Fibroblast of lung (primary cell): ENCODE measurements around the gene MACROD2. TPM values are rescaled to one million over a fixed set of nuclear protein-coding genes. Genes with fewer than 3 reads are reported as not detected.

Experiments
- DNase-seq, 2 donors: peaks; one replicate each; pipeline versions ENCODE4 v3.0.0 to v3.0.0-alpha.2; 2010; ENCODE audit warnings: low read depth in 2 of 2
- H2AFZ ChIP-seq: 2 replicates; pipeline ENCODE4 v1.5.1; 2012; ENCODE audit warnings: low read length, control low read depth, inconsistent platforms
- H3K27ac ChIP-seq: 2 replicates; pipeline ENCODE4 v1.5.1; 2011; ENCODE audit warnings: low read length, control low read depth; ENCODE audit not compliant: insufficient read depth
- H3K27me3 ChIP-seq: 2 replicates; pipeline ENCODE4 v1.5.1; 2011; ENCODE audit warnings: mild to moderate bottlenecking, low read length; ENCODE audit not compliant: control insufficient read depth, insufficient read depth
- H3K36me3 ChIP-seq: 2 replicates; pipeline ENCODE4 v1.5.1; 2011; ENCODE audit warnings: low read length; ENCODE audit not compliant: control insufficient read depth, insufficient read depth
- H3K4me1 ChIP-seq: 2 replicates; pipeline ENCODE4 v1.5.1; 2011; ENCODE audit warnings: low read length; ENCODE audit not compliant: control insufficient read depth, insufficient read depth; ENCODE audit errors: extremely low read depth
- H3K4me2 ChIP-seq: 2 replicates; pipeline ENCODE4 v1.5.1; 2011; ENCODE audit warnings: low read length, control low read depth; ENCODE audit not compliant: insufficient read depth; ENCODE audit errors: extremely low read depth
- H3K4me3 ChIP-seq, 4 experiments: fragments of 200-600 bp in 1 of 4; sonication (generic) in 1 of 4; replicated peaks in 1 of 4; 2 replicates each; pipeline ENCODE4 v1.5.1; 2011 to 2016; ENCODE audit warnings: low read length in 4 of 4, low read depth in 3 of 4, mild to moderate bottlenecking in 3 of 4, control low read depth in 2 of 4, inconsistent platforms in 1 of 4, mixed read lengths in 1 of 4; ENCODE audit not compliant: insufficient read depth in 1 of 4; ENCODE audit errors: control extremely low read depth in 1 of 4
- H3K79me2 ChIP-seq: 2 replicates; pipeline ENCODE4 v1.5.1; 2012; ENCODE audit warnings: mild to moderate bottlenecking, low read length, inconsistent platforms; ENCODE audit not compliant: control insufficient read depth, insufficient read depth
- H3K9ac ChIP-seq: 2 replicates; pipeline ENCODE4 v1.5.1; 2011; ENCODE audit warnings: mild to moderate bottlenecking, low read length, control low read depth; ENCODE audit not compliant: insufficient read depth
- H3K9me3 ChIP-seq: 2 replicates; pipeline ENCODE4 v1.5.1; 2012; ENCODE audit warnings: low read depth, low read length; ENCODE audit not compliant: control insufficient read depth, insufficient read depth
- H4K20me1 ChIP-seq: 2 replicates; pipeline ENCODE4 v1.5.1; 2011; ENCODE audit warnings: low read length; ENCODE audit not compliant: control insufficient read depth, insufficient read depth; ENCODE audit errors: extremely low read depth
- EZH2 ChIP-seq: IDR thresholded peaks from 2 replicates; pipeline ENCODE4 v1.5.1; 2012; ENCODE audit warnings: low read length, control low read depth, mild to moderate bottlenecking; ENCODE audit errors: missing control alignments
- polyA plus RNA-seq, 2 donors: library from polyadenylated mRNA; depleted of rRNA in 1 of 2; stranded (reverse) in 1 of 2; unstranded in 1 of 2; fragments of >200 nt; gene quantifications; 2 replicates each; pipeline ENCODE4 v1.2.1, GENCODE V29; 2011 to 2012; ENCODE audit warnings: missing spikeins in 1 of 2
- total RNA-seq: library from RNA; depleted of rRNA; stranded (reverse); fragments of >200 nt; gene quantifications from 2 replicates; pipeline ENCODE4 v1.2.1, GENCODE V29; 2014
- TF ChIP-seq, protein P1 (sequence below), 2 donors: IDR thresholded peaks in 1 of 2; conservative IDR thresholded peaks in 1 of 2; 1 replicate in 1 of 2; 2 replicates in 1 of 2; pipeline ENCODE4 v1.5.1; 2011 to 2012; ENCODE audit warnings: low read length in 2 of 2, control low read depth in 1 of 2, inconsistent platforms in 1 of 2, low read depth in 1 of 2, mild to moderate bottlenecking in 1 of 2

The MACROD2 gene
- total and polyA plus RNA-seq, 2 donors (not counting 1 experiment from before 2014, with no cell fraction given), result 0.54 to 1.7 TPM

DNA sequence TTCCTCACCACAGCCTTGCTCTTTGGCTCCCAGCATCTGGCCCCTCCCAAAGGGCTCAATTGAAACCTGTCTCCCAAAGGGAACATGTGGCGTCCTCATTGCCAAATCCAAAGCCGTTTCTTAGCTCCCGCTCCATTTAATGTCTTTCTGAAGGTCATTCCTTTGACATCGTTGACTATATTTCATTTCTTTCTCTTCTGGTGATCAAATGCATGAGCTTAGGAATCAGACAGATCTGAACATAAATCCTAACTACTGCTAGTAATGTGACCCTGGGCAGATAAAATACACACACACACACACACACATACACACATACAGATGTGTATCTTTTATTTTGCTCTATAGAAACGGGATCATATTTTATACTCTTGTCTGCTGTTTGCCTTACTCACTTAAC is 1306.8 kb downstream of the MACROD2 start:
- no peaks in the 10 kb centered on the region for H3K36me3 ChIP-seq
- TF ChIP-seq, protein P1, sequence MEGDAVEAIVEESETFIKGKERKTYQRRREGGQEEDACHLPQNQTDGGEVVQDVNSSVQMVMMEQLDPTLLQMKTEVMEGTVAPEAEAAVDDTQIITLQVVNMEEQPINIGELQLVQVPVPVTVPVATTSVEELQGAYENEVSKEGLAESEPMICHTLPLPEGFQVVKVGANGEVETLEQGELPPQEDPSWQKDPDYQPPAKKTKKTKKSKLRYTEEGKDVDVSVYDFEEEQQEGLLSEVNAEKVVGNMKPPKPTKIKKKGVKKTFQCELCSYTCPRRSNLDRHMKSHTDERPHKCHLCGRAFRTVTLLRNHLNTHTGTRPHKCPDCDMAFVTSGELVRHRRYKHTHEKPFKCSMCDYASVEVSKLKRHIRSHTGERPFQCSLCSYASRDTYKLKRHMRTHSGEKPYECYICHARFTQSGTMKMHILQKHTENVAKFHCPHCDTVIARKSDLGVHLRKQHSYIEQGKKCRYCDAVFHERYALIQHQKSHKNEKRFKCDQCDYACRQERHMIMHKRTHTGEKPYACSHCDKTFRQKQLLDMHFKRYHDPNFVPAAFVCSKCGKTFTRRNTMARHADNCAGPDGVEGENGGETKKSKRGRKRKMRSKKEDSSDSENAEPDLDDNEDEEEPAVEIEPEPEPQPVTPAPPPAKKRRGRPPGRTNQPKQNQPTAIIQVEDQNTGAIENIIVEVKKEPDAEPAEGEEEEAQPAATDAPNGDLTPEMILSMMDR (conservative IDR thresholded peaks at IDR 0.05 in 1 of 2, IDR thresholded peaks at IDR 0.05 in 1 of 2; ENCODE audit: low read depth in 1 of 2, low read length in 2 of 2), result no peak
- no peak for TF ChIP-seq EZH2
- no peak overlapping the region for H3K4me3 ChIP-seq
- H3K79me2 ChIP-seq, result no peaks in the 10 kb centered on the region
- no peak for DNase-seq
- H3K27me3 ChIP-seq, result no peaks in the 10 kb centered on the region
- H3K9me3 ChIP-seq, result no peaks in the 10 kb centered on the region
- H3K4me2 ChIP-seq, result no peak overlapping the region
- H3K27ac ChIP-seq, result no peak overlapping the region
- H3K9ac ChIP-seq, result no peak overlapping the region
- H4K20me1 ChIP-seq, result no peaks in the 10 kb centered on the region
- H3K4me1 ChIP-seq, result no peaks in the 10 kb centered on the region
- H2AFZ ChIP-seq, result no peak overlapping the region

DNA sequence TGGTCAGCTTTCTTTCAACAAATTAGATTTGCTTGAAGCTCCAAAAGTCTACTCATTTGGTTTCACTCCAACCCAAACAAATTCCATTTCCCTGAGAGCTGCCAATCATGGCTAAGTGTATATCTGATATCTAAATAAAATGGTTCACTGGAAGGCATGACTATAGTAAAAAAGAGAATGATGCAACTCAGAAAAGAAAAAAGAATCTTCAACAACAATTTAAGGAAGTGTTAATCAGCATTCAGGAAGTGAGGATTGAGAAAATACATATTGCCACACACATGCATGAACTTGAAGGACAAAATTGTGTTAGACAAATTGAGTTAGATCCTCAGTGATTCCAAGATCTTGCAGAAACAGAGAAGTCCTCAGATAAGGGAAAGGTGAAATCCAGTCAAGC is 1315.0 kb downstream of the MACROD2 start:
- Histone ChIP-seq H3K4me2 (no peak overlapping the region), H3K4me3 (no peak overlapping the region), H4K20me1 (no peaks in the 10 kb centered on the region), H3K27ac (no peak overlapping the region), H3K9ac (no peak overlapping the region), H3K9me3 (no peaks in the 10 kb centered on the region), H3K79me2 (no peaks in the 10 kb centered on the region), H3K4me1 (no peaks in the 10 kb centered on the region), H3K27me3 (no peaks in the 10 kb centered on the region), H3K36me3 (no peaks in the 10 kb centered on the region), H2AFZ (no peak overlapping the region)
- TF ChIP-seq EZH2, result no peak
- TF ChIP-seq, protein P1 (conservative IDR thresholded peaks at IDR 0.05 in 1 of 2, IDR thresholded peaks at IDR 0.05 in 1 of 2; ENCODE audit: low read depth in 1 of 2, low read length in 2 of 2), result no peak
- DNase-seq, result no peak

DNA sequence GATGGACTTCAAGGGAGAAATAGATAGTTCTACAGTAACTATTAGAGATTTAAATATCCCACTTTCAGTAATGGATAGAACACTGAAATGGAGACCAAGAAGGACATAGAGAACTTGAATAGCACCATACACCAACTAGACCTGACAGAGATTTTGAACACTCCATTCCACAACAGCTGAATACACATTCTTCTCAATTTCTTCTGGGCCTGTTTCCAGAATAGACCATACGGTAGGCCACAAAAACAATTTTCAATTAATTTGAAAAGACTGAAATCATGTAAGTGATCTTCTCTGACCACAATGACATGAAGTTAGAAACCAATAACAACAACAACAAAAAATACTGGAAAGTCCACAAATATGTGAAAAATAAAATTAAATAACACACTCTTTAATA is 1321.2 kb downstream of the MACROD2 start:
- H3K27ac ChIP-seq, result no peak overlapping the region
- no peaks in the 10 kb centered on the region for H3K9me3 ChIP-seq
- no peak overlapping the region for H2AFZ ChIP-seq

More for the DNA sequence above, 1321.2 kb downstream of the MACROD2 start:
- Histone ChIP-seq H3K4me1 (no peaks in the 10 kb centered on the region), H3K27me3 (no peaks in the 10 kb centered on the region), H3K9ac (no peak overlapping the region), H3K4me2 (no peak overlapping the region), H4K20me1 (no peaks in the 10 kb centered on the region), H3K79me2 (no peaks in the 10 kb centered on the region), H3K36me3 (no peaks in the 10 kb centered on the region), H3K4me3 (no peak overlapping the region)
- TF ChIP-seq, protein P1 (conservative IDR thresholded peaks at IDR 0.05 in 1 of 2, IDR thresholded peaks at IDR 0.05 in 1 of 2; ENCODE audit: low read depth in 1 of 2, low read length in 2 of 2), result no peak
- no peak for TF ChIP-seq EZH2
- no peak for DNase-seq
